GM18951 (cell line): ENCODE measurements around the gene SMURF1.
"Not testable (repeated sequence)": the region's sequence is repeated elsewhere in the genome, so short reads cannot be mapped to it uniquely, and the experiment has no call there.

ENCODE experiments used
- POLR2A ChIP-seq: IDR thresholded peaks from 4 replicates; pipeline ENCODE4 v1.6.1; 2011; ENCODE audit warnings: mild to moderate bottlenecking; ENCODE audit not compliant: insufficient read length, insufficient read depth; ENCODE audit errors: extremely low read depth
- in situ Hi-C: fragments of 300-500 bp; cut with MboI; formaldehyde crosslinking; loops from one replicate; pipeline ENCODE4 v1.12.0; 2022; ENCODE audit warnings: low sequenced_read_pairs, mixed read lengths, inconsistent platforms; ENCODE audit not compliant: unreplicated experiment

SMURF1 gene

DNA sequence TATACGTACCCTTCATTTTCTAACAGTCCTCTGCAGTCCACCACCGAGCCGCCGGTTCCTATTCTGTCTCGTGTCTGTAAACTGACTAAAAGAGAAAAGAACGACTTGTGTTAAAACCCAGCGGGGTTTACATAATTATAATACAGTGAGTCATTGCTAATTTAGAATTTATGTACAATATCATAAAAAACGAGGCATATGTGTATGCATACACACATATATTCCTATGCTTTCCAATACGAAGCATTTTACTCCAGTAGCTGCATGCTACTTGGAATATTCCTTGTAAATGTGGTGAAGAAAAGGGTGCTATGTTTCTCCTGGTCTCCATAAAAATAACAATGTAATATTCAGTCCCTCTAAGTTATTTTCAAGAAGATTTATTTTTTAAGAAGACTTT lies 89.1 kb downstream of the SMURF1 start:
- TF ChIP-seq POLR2A: no peak
- in situ Hi-C loops: no loop called here

DNA sequence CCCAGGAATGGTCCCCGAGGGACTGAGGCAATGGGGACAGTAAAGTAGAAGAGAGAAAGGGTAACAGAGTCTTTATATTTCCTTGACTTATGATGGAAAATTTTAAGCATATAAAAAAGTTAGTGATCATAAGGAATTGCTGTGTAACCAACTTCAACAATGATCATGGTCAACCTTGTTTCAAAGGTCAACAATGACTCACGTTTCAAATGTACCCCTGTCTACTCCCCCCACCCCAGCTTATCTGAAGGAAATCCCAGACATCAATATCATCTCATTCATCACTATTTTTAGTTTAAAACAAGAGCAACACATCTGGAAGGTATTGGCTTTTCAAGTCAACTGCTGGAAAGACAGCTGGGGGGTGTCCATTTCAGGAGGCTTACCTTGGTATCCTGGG lies 92.9 kb downstream of the SMURF1 start:
- no peak for TF ChIP-seq POLR2A
- in situ Hi-C loops: no loop called here

- TF ChIP-seq POLR2A: no peak
- in situ Hi-C loops: no loop called here
Measured at GRCh38 chr7:99047526-99048077, 96.3 kb downstream of the SMURF1 start.

- no peak for TF ChIP-seq POLR2A
- in situ Hi-C loops: no loop called here
Measured at GRCh38 chr7:99046722-99047121, 97.2 kb downstream of the SMURF1 start.

- in situ Hi-C loops: not testable (repeated sequence)
Measured at GRCh38 chr7:99046262-99046661, 97.6 kb downstream of the SMURF1 start.

- in situ Hi-C loops: loop anchor here (5.0 kb wide), 1 partner anchor 262 kb away; no protein-coding TSS in a partner anchor
Measured at GRCh38 chr7:99044858-99045257, 99.0 kb downstream of the SMURF1 start.

DNA sequence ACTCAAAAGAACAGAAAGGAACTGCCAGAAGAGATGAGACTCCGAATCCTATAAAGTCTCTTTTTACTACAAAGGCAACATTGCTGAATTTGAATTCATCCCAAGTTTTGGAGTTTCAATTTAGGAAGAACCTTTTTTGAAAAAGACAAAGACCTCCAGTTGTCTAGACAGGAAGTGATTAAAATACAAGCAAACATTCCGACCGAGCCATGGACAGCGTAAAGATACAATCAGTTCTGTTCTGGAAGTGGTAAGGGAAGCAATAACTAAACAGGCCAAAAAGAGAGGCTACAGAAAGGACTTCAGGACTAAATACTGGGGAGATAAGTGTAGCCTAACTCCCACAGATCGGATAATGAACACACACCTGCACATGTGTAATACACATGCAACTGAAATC lies 101.0 kb downstream of the SMURF1 start:
- in situ Hi-C loops: loop anchor here (5.0 kb wide), 1 partner anchor 264 kb away; no protein-coding TSS in a partner anchor
- TF ChIP-seq POLR2A: no peak

GRCh38 chr7:99041526-99041925 lies 102.4 kb downstream of the SMURF1 start:
- TF ChIP-seq POLR2A: no peak
- in situ Hi-C loops: loop anchor here (5.0 kb wide), 1 partner anchor 266 kb away; no protein-coding TSS in a partner anchor

DNA sequence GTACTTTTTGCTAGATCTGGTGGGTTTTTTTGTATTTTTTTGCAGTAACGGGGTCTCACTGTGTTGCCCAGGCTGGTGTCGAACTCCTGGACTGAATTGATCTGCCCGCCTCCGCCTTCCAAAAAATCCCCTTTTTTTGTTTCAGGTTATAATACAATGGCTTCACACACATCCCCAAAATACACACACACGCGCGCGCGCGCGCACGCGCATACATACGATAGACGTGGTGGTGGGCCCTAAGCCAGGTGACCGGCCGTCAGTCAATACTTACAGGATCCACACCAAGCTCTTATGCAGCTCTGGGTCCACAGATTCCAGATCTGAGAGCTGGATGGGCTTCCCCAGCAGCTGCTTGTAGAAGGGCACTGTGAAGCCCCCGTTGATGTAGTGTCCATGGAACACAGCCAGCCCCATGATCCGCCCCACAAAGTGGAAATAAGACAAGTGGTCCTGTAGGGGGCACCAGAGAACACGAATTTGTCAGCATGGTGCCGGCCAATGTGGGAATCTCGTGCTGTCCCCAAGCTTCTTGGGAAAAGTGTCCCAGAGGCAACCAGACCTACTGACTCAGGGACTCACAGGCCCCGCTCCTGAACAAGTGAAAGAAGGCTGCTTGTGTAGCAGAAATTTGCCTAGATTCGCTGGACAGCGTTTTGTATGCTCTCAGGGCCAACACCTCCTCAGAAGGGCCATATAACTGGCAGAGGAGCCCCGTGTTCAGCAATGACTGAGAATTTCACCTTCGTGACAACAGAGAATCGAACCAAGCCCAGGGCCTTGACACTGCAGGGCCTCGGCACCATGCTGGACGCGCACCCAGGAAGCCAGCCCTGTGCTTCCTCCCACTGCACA lies 103.6 kb downstream of the SMURF1 start:
- TF ChIP-seq POLR2A: no peak
- in situ Hi-C loops: loop anchor here (5.0 kb wide), 1 partner anchor 267 kb away; no protein-coding TSS in a partner anchor

GRCh38 chr7:99039384-99039891 lies 104.5 kb downstream of the SMURF1 start:
- no peak for TF ChIP-seq POLR2A
- in situ Hi-C loops: no loop called here

DNA sequence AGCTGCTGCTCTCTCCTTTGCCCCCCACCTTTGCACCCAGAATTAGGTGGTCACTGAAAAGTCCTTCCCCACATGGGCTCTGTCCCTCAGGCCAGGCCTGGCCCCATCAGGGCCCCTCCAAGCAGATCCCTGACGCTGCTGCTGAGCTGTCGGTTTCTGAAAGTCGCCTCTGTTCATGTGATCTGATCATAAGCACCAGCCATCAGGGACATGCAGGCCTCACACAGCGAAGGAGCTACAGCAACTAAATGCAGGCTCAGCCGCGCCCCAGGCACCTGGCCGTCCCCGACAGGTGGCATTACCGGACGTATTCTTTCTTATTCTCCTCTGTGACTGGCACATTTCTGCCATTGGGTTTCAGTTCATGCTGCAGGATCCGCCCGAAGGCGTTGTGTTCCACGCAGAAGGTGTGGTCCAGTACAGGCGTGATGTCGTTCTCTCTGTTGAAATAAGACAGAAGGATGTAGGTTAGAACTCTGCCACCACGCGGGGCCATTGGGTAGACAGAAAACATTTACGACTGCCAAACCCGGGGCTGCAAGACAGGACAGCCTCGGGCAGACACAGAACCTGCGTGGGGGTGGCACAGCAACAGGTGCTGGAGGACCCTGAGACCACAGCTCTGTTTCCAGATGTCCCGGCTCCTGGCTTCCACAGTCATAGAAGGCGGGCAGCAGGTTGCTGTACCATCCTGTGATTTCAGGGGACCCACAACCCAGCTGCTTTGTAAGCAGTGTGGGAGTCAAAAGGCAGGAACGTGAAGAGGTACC lies 105.6 kb downstream of the SMURF1 start:
- in situ Hi-C loops: no loop called here
- no peak for TF ChIP-seq POLR2A

- in situ Hi-C loops: no loop called here
- no peak for TF ChIP-seq POLR2A
Measured at GRCh38 chr7:99037327-99037940, 106.5 kb downstream of the SMURF1 start.

GRCh38 chr7:99036546-99037111 lies 107.3 kb downstream of the SMURF1 start:
- in situ Hi-C loops: no loop called here

More at GRCh38 chr7:99036546-99037111, 107.3 kb downstream of the SMURF1 start:
- no peak for TF ChIP-seq POLR2A
